ENCODE data around the gene HSF2. TPM values are rescaled to one million over a fixed set of nuclear protein-coding genes. Genes with fewer than 3 reads are reported as not detected.
A peak's percentile ranks its signal among the peaks of the same experiment; 100 is the strongest.

Gene HSF2
- total and polyA plus RNA-seq, 2 donors from 2014 or later: 7.8 to 9.5 TPM

- H3K27ac ChIP-seq (ENCODE audit: low read depth in 2 of 2, low read length in 2 of 2): no peak overlapping the region
- FAIRE-seq (no peak), DNase-seq (no peak)
These were observed 25.1 kb upstream of the HSF2 start for GRCh38 chr6:122374307-122374706.

GRCh38 chr6:122376246-122376645 is 23.2 kb upstream of the HSF2 start:
- no peak overlapping the region for H3K4me3 ChIP-seq (ENCODE audit: low read length in 3 of 3)
- no peaks in the 10 kb centered on the region for H3K9me3 ChIP-seq (ENCODE audit: control insufficient read depth in 2 of 3, insufficient read depth in 1 of 3, low read length in 3 of 3)
- no peak for TF ChIP-seq CTCF (IDR thresholded peaks at IDR 0.05; ENCODE audit: borderline replicate concordance, extremely low read depth, insufficient read depth)
- H3K4me1 ChIP-seq (ENCODE audit: control insufficient read depth in 2 of 3, insufficient read depth in 2 of 3, low read depth in 1 of 3, low read length in 3 of 3): no peaks in the 10 kb centered on the region
- H3K9ac ChIP-seq (ENCODE audit: low read length in 3 of 3): no peak overlapping the region
- no peak for FAIRE-seq
- no peaks in the 10 kb centered on the region for H3K27me3 ChIP-seq (ENCODE audit: control insufficient read depth, insufficient read depth, low read length)
- no peak for DNase-seq
- H3K36me3 ChIP-seq (ENCODE audit: control insufficient read depth in 2 of 3, insufficient read depth in 3 of 3, low read length in 3 of 3): no peaks in the 10 kb centered on the region
- no peak overlapping the region for H3K27ac ChIP-seq (ENCODE audit: low read depth in 2 of 2, low read length in 2 of 2)
- intact Hi-C loops (cut with DNase I): no loop called here

More at GRCh38 chr6:122374307-122374706, 25.1 kb upstream of the HSF2 start:
- Histone ChIP-seq H3K36me3 (ENCODE audit: control insufficient read depth in 2 of 3, insufficient read depth in 3 of 3, low read length in 3 of 3) (no peaks in the 10 kb centered on the region), H3K9ac (ENCODE audit: low read length in 3 of 3) (no peak overlapping the region), H3K9me3 (ENCODE audit: control insufficient read depth in 2 of 3, insufficient read depth in 1 of 3, low read length in 3 of 3) (no peaks in the 10 kb centered on the region), H3K27me3 (ENCODE audit: control insufficient read depth, insufficient read depth, low read length) (no peaks in the 10 kb centered on the region), H3K4me1 (ENCODE audit: control insufficient read depth in 2 of 3, insufficient read depth in 2 of 3, low read depth in 1 of 3, low read length in 3 of 3) (no peaks in the 10 kb centered on the region), H3K4me3 (ENCODE audit: low read length in 3 of 3) (no peak overlapping the region)
- TF ChIP-seq CTCF (IDR thresholded peaks at IDR 0.05; ENCODE audit: borderline replicate concordance, extremely low read depth, insufficient read depth): no peak
- intact Hi-C loops (cut with DNase I): no loop called here

- no peak overlapping the region for H3K4me3 ChIP-seq (ENCODE audit: low read length in 3 of 3)
- FAIRE-seq (peak; percentile 11), DNase-seq (peak in 4 of 5 donors; percentile 69 to 89 (median 78))
- H3K9ac ChIP-seq (ENCODE audit: low read length in 3 of 3): no peak overlapping the region
- no peak overlapping the region for H3K27ac ChIP-seq (ENCODE audit: low read depth in 2 of 2, low read length in 2 of 2)
- peak; percentile 81 for TF ChIP-seq CTCF (IDR thresholded peaks at IDR 0.05; ENCODE audit: borderline replicate concordance, extremely low read depth, insufficient read depth)
- intact Hi-C loops (cut with DNase I): loop anchor here (10.0 kb wide), 1 partner anchor 143 kb away; no protein-coding TSS in a partner anchor
- H3K27me3 ChIP-seq (ENCODE audit: control insufficient read depth, insufficient read depth, low read length): no peaks in the 10 kb centered on the region
- H3K4me1 ChIP-seq (ENCODE audit: control insufficient read depth in 2 of 3, insufficient read depth in 2 of 3, low read depth in 1 of 3, low read length in 3 of 3): no peaks in the 10 kb centered on the region
- no peaks in the 10 kb centered on the region for H3K9me3 ChIP-seq (ENCODE audit: control insufficient read depth in 2 of 3, insufficient read depth in 1 of 3, low read length in 3 of 3)
- no peaks in the 10 kb centered on the region for H3K36me3 ChIP-seq (ENCODE audit: control insufficient read depth in 2 of 3, insufficient read depth in 3 of 3, low read length in 3 of 3)
These were observed 17.8 kb upstream of the HSF2 start for GRCh38 chr6:122381494-122382265.

Measured in kidney (tissue), 14 donors.